ENCODE results near the gene LRCH3. TPM values are rescaled to one million over a fixed set of nuclear protein-coding genes. Genes with fewer than 3 reads are reported as not detected.

The LRCH3 gene
- total RNA-seq, 1 experiment from 2014 or later = 56.4 TPM

GRCh38 chr3:197775317-197775716 is 15.7 kb upstream of the LRCH3 start:
- Histone ChIP-seq H2BK20ac (ENCODE audit: low read depth, low read length, poor library complexity, severe bottlenecking) (no peak overlapping the region), H3T11ph (ENCODE audit: low read length) (no peak overlapping the region), H3K9ac (ENCODE audit: extremely low read depth, insufficient read length, low read length) (no peak overlapping the region), H3K79me1 (ENCODE audit: insufficient read depth, low read depth, low read length, poor library complexity, severe bottlenecking) (no peaks in the 10 kb centered on the region), H3K4me1 (ENCODE audit: insufficient read depth, low read length) (no peaks in the 10 kb centered on the region), H3K9me3 (ENCODE audit: control insufficient read depth, low read depth, low read length) (no peaks in the 10 kb centered on the region), H2BK5ac (ENCODE audit: insufficient read length, low read length) (no peak overlapping the region), H3K14ac (ENCODE audit: insufficient read depth, low read length) (no peak overlapping the region), H4K5ac (ENCODE audit: insufficient read length, low read depth, low read length) (no peak overlapping the region), H4K91ac (ENCODE audit: insufficient read length, low read depth, low read length) (no peak overlapping the region), H4K20me1 (ENCODE audit: control insufficient read depth, insufficient read depth, insufficient read length) (no peaks in the 10 kb centered on the region), H3K23me2 (ENCODE audit: insufficient read length, low read depth, low read length, poor library complexity, severe bottlenecking) (no peaks in the 10 kb centered on the region), H3K18ac (ENCODE audit: insufficient read length, low read depth, low read length) (no peak overlapping the region), H4K8ac (replicated peaks; ENCODE audit: insufficient read length, low read depth, low read length) (no peak overlapping the region), H2BK15ac (ENCODE audit: low read depth, low read length) (no peak overlapping the region), H3K27ac (ENCODE audit: insufficient read length, low read depth, low read length) (no peak overlapping the region), H3K56ac (ENCODE audit: insufficient read length, low read depth, low read length) (no peak overlapping the region), H2AFZ (ENCODE audit: low read length) (no peak overlapping the region), H3K79me2 (ENCODE audit: insufficient read depth, low read length) (no peaks in the 10 kb centered on the region), H3K27me3 (ENCODE audit: insufficient read depth, low read length) (no peaks in the 10 kb centered on the region), H2AK5ac (ENCODE audit: insufficient read length, low read length) (no peak overlapping the region), H3K23ac (ENCODE audit: insufficient read length, low read depth, low read length) (no peak overlapping the region), H3K4ac (ENCODE audit: low read depth, low read length) (no peak overlapping the region), H2BK12ac (ENCODE audit: insufficient read length, low read depth, low read length) (no peak overlapping the region), H3K4me2 (ENCODE audit: insufficient read depth, insufficient read length, low read length) (no peak overlapping the region), H2BK120ac (ENCODE audit: low read depth, low read length, poor library complexity, severe bottlenecking) (no peak overlapping the region)
- no CpG with 5 or more reads among the region's 7 CpGs for WGBS (ENCODE audit: extremely low coverage, insufficient read length, low lambda C conversion rate)
- Mint-ChIP-seq H3K4me1 (no peaks in the 10 kb centered on the region), H3K27ac (no peak overlapping the region; a peak in 1 of 7 replicates), H3K4me3 (no peak overlapping the region), H3K9me3 (peaks cover 0 to 3% of the 10 kb centered on the region in 2 experiments; a peak in 1 of 5 replicates), H3K27me3 (ENCODE audit: low read depth) (no peaks in the 10 kb centered on the region), H3K36me3 (ENCODE audit: insufficient read depth in 1 of 3, low read depth in 3 of 3) (peaks cover 16 to 40% (median 20%) of the 10 kb centered on the region in 3 experiments)
- TF ChIP-seq, protein P1, sequence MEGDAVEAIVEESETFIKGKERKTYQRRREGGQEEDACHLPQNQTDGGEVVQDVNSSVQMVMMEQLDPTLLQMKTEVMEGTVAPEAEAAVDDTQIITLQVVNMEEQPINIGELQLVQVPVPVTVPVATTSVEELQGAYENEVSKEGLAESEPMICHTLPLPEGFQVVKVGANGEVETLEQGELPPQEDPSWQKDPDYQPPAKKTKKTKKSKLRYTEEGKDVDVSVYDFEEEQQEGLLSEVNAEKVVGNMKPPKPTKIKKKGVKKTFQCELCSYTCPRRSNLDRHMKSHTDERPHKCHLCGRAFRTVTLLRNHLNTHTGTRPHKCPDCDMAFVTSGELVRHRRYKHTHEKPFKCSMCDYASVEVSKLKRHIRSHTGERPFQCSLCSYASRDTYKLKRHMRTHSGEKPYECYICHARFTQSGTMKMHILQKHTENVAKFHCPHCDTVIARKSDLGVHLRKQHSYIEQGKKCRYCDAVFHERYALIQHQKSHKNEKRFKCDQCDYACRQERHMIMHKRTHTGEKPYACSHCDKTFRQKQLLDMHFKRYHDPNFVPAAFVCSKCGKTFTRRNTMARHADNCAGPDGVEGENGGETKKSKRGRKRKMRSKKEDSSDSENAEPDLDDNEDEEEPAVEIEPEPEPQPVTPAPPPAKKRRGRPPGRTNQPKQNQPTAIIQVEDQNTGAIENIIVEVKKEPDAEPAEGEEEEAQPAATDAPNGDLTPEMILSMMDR (conservative IDR thresholded peaks at IDR 0.05) = no peak
- no peak for DNase-seq
